HG02678 (cell line): Measurements from ENCODE around the gene FNDC11.
"Not testable (repeated sequence)": the region's sequence is repeated elsewhere in the genome, so short reads cannot be mapped to it uniquely, and the experiment has no call there.

Experiments used
- ATAC-seq: cut with Tn5 transposase; IDR thresholded peaks from one replicate; pipeline ENCODE4 v1.9.1; 2021; ENCODE audit warnings: mild to moderate bottlenecking, moderate library complexity; ENCODE audit not compliant: unreplicated experiment

The FNDC11 gene

GRCh38 chr20:63553933-63554290, at the start of gene FNDC11:
Gene FNDC11, plus strand, starts transcription at chr20:63554159. Its CDS starts 1,505 bp downstream, at chr20:63555664.
- ATAC-seq: peak; percentile 27

DNA sequence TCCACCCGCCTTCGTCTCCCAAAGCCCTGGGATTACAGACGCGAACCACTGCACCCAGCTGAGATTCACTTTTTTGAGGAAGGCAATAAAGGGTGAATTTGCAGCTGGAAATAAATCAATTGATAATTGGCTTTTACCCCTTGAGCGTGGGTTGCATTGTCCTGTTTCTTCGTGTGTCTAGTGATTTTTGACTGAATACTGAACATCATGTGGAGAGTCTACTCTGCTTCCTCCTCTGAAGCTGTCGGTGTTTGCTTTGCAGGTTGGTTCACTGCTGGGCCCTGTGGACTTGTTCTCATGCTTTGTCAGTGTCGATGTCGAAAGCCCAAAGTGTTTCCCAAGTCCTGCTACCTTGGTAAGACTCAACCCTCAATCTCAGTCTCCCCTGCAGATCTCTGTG, 49.3 kb upstream of the FNDC11 start:
- ATAC-seq: no peak

- no peak for ATAC-seq
Measured at GRCh38 chr20:63505281-63505680, 48.7 kb upstream of the FNDC11 start.

DNA sequence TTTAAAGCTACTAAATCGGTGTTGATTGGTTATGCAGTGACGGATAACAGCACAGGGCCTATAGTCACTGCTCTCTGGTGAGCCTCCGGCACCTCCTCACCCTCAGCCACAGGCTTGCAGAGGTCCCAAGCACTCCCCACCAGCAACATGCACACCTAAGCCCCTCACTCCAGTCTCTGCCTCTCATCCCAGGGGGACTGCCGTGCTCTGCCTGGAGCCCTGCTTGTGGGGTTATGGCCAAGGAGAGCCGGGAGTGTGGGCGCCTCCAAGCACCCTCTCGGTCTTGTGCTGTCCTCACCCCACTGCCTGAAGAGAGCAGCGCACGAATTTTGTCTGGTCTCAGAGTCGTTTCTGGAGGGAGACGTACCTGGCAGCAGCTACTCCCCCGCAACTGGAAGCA, 48.2 kb upstream of the FNDC11 start:
- no peak for ATAC-seq

DNA sequence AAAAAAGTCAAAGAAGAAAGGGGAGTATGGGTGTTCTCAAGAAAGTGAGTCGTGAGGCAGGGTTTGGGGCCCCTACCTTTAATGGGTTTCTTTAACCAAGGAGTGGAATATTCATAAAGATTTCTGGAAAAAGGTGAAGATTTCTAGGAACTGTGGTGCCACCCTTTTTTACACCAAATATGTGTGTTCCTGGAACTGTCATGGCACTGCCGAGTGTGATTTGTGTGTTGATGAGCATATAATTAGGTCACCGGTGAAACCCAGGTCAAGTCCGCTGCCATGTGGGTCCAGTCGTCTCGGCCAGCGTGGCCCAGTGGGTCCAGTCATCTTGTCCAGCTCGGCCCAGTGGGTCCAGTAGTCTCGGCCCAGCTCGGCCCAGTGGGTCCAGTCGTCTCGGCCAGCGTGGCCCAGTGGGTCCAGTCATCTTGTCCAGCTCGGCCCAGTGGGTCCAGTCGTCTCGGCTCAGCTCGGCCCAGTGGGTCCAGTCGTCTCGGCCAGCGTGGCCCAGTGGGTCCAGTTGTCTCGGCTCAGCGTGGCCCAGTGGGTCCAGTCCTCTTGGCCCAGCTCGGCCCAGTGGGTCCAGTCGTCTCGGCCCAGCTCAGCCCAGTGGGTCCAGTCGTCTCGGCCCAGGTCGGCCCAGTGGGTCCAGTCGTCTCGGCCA, 46.7 kb upstream of the FNDC11 start:
- ATAC-seq: no peak

DNA sequence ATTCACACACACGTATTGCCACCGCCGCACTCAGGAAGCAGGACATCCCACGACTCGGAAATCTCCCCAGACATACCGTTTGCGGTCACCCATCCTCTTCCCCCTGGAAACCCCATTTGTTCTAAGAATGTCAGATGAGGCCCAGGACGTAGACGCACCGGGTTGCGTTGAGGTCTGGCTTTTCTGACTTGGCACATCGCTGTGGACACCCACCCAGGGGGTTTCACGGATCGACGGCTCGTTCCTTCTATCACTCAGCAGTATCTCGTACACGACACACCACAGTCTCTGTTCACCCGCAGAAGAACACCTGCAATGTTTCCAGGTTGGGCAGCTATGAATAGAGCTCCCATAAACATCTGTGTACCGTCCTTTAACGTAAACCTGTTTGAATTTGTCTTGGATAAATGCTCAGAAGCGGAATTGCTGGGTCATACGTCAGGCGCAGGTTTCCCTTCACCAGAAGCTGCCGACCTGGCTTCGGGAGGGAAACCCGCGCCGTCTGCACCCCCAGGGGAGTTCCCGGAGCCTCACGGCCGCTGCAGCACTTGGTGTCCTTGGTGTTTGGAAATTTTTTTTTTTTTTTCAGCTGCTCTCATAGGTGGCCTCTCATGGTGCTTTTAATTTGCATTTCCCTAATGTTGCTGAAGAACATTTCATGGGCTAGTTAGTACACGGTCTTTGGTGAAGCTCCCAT, 45.7 kb upstream of the FNDC11 start:
- no peak for ATAC-seq

DNA sequence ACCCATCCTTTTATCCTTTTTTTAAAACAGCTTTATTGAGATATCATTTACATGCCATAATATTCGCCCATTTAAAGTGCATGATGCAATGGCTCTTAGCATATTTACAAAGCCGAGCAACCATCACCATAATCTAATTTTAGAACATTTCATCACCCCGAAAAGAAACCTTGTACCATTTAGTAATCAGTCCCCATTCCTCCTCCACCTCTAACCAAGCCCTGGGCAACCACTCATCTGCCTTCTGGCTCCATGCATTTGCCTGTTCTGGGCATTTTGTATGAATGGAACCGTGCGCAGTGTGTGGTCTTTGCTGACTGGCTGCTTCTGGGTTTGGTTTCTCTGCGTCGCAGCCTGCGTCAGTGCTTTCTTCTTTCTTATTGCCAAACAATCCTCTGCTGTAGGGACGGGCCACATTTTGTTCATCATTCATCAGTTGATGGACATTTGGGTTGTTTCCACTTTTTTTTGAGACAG, 44.8 kb upstream of the FNDC11 start:
- ATAC-seq: no peak

GRCh38 chr20:63513207-63513606, 40.8 kb upstream of the FNDC11 start:
- ATAC-seq: no peak

- ATAC-seq: not testable (repeated sequence)
Measured at GRCh38 chr20:63514520-63514919, 39.4 kb upstream of the FNDC11 start.

DNA sequence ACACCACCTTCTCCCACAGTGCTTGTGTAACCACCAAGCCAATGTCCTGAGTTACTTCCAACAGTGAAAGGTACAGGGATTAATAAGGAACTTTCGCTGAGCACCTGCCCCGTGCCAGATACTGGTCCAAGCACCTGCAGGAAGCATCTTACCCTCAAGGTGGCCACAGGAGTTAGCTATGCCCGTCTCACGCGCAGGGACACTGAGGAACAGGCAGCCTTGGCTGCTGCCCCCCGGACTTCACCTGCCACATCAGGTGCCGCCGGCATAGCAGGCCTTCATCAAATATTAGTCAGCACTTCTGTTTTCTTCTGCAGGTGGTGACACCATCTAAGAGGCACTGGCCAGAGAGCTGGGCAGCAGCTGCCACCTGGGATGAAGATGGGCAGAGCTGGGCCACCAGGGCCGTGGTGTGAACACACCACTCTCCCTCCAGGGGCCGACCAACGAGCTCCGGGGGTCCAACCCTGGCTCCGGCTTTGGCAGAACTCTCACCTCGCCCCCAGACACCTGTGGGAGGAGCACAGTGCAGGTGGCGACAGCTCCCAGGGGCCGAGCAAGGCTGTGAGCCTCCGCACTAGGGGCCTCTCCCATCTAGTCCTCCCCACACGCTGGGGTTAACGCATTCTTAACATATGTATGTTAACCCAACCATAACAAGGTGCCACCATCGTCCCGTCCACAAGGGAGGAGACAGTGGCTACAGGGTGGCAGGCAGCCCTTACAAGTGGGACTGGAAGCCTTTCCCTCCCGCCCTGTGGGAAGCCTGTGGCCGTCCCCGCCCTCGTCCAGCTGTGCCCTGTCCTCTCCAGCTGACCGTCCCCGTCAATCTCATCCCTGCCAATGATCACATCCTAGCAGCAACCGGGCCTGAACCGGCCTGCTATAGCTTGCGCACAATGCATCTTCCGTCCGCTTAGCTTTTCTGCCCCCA, 36.3 kb upstream of the FNDC11 start:
- ATAC-seq: no peak

GRCh38 chr20:63518351-63518861, 35.6 kb upstream of the FNDC11 start:
- ATAC-seq: no peak

- ATAC-seq: no peak
Measured at GRCh38 chr20:63518946-63519667, 34.9 kb upstream of the FNDC11 start.

- peak; percentile 32 for ATAC-seq
Measured at GRCh38 chr20:63519668-63520503, 34.1 kb upstream of the FNDC11 start.

DNA sequence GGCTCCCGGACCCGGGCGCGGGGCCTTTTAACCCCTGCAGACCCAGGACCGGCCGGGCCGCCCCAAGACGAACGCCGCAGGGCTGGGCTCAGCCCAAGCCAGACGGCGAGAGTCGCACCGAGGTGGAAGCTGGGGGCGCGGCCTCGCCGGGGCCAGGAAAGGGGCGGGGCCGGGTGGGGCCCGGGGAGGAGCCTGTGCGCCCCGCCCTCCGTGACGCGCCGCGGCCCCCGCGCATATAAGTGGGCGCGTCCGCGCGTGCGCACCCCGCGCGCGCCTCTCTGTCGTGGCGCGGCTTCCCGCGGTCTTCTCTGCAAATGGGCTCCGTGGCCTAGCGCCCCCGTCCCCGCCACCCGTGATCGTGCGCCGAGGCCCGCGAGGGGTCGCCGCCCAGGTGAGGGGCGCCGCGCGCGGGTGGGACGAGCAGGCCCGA, 33.4 kb upstream of the FNDC11 start, which contains the start of gene PPDPF:
TSS of gene PPDPF (plus strand) at position 262 of the 430 bp plus-strand sequence. CDS start 544 bp downstream, outside the sequence.
- ATAC-seq: peak; percentile 81

GRCh38 chr20:63520934-63521601, 32.9 kb upstream of the FNDC11 start:
- peak; percentile 38 for ATAC-seq

- ATAC-seq: no peak
Measured at GRCh38 chr20:63521602-63522001, 32.4 kb upstream of the FNDC11 start.

DNA sequence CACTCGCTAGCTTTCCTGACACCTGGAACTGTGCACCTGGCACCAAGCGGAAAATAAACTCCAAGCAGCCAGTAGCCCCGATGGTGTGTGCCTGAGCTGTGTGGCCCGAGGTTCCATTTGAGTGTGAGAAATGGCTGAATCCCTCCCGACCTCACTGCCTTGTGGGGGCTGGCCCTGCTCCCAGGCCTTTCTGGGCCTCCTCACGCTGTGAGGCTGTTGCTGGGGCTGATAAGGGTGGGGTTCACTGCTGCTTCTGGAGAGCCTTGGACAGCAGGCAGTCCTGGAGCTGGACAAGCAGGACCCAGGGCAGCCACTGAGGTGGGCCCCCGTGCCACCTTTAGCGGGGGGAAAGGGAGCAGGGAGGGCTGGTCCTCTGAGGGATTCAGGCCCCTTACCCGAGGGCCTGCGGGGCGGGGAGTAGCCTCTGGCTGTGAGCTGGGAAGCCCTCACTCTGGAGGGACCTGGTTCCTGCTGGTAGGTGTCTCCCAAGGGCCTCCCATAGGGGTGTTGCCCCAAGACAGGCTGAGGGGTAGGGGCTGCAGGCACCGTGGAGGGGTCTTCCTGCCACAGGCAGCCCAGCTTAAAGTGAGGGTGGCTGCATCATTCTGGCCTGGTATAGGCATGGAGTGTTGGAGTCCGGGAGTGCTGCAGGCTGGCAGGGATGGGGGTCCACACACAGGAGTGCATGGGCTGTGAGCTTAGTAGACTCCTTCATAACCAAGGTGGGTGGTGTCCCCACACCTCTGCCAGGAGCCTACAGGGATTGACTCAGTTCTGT, 31.7 kb upstream of the FNDC11 start:
- no peak for ATAC-seq

DNA sequence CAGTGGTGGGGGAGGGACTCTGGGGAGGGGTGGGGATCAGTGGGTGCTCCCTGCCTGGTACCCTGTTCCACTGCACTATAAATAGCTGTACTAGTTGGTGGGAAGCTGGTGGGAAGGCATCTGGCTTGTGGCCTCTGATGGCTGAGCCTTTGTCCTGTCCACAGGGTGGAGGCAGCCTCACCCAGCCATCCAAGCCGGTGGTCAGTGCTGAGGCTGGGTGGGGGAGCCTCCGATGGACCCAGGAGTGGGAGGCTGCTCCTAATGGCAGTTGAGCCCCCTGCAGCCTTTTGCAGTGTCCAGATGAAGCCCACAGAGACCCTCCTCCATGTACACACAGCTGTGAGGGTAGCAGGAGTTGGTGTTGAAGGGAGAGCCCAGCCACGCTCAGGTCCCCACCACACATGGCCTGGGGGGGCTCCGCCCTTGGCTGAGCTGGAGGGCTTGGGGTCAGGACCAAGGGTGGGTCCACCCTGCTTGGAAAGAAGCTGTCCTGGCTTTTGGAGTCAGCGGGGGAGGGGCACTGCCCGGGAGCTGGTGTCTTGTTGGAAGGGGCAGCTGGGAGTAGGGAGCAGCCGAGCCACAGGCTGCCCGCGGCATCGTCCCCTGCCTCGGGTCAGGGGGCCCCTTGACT, 30.9 kb upstream of the FNDC11 start:
- no peak for ATAC-seq
